Lower leg skin (tissue), 4 donors: ENCODE data around the gene BEX4. TPM values are rescaled to one million over a fixed set of nuclear protein-coding genes. Genes with fewer than 3 reads are reported as not detected.

Experiments
- DNase-seq, 2 donors: peaks; one replicate each; pipeline ENCODE4 v3.0.0-alpha.2; 2019; ENCODE audit warnings: low spot score in 2 of 2
- H3K4me3 ChIP-seq: fragments of 200-600 bp; sonication (generic); 2 replicates; pipeline ENCODE4 v1.5.1; 2017; ENCODE audit warnings: mild to moderate bottlenecking, low read depth; ENCODE audit not compliant: poor library complexity, severe bottlenecking
- CTCF ChIP-seq, 3 donors: fragments of 450-650 bp; IDR thresholded peaks; one replicate each; pipeline ENCODE4 v1.5.1; 2016; ENCODE audit warnings: antibody characterized with exemption in 3 of 3, mild to moderate bottlenecking in 3 of 3, moderate library complexity in 2 of 3
- POLR2A ChIP-seq, 2 donors: fragments of 450-650 bp; IDR thresholded peaks; one replicate each; pipeline ENCODE4 v1.6.1; 2016 to 2017; ENCODE audit warnings: antibody characterized with exemption in 2 of 2, mild to moderate bottlenecking in 1 of 2, moderate library complexity in 1 of 2
- intact Hi-C: fragments of 100-400 bp; cut with DNase I; formaldehyde crosslinking; loops from one replicate; pipeline ENCODE4 v1.15.0; 2023; ENCODE audit warnings: low total_unique reads
- total RNA-seq, 4 donors: library from RNA; depleted of rRNA; stranded (reverse); fragments of >200 nt; gene quantifications; one replicate each; pipeline ENCODE4 v1.1.0, GENCODE V29; 2016

The BEX4 gene
- total RNA-seq, 4 donors from 2014 or later = 15.1 to 32.9 (median 25.7) TPM

- intact Hi-C loops = no loop called here
- H3K4me3 ChIP-seq = no peak overlapping the region
- no peak for DNase-seq
- TF ChIP-seq POLR2A (IDR thresholded peaks at IDR 0.05) = no peak
- no peak for TF ChIP-seq CTCF (IDR thresholded peaks at IDR 0.05)
These were observed 43.4 kb downstream of the BEX4 start for GRCh38 chrX:103258275-103258674.

Other genes with a start within 250 kb of the BEX4 start
- 1 to 10 TPM in 1 of 4 donors, not detected in 3; 1.1 TPM for gene BEX1, start 150.9 kb upstream of the BEX4 start, total RNA-seq
- gene NXF3, start 122.0 kb upstream of the BEX4 start, total RNA-seq = 1 to 10 TPM in 1 of 4 donors, under 1 TPM in 2, not detected in 1; 0.21 to 1.7 (median 0.42) TPM
- gene TCEAL8, start 40.0 kb downstream of the BEX4 start, total RNA-seq = 10 to 100 TPM; 38.4 to 54.6 (median 47.9) TPM
- not detected for gene TCEAL5, start 61.6 kb downstream of the BEX4 start, total RNA-seq
- 10 to 100 TPM; 12.2 to 24.4 (median 18.8) TPM for gene BEX2, start 95.9 kb downstream of the BEX4 start, total RNA-seq
- gene TCEAL7, start 115.1 kb downstream of the BEX4 start, total RNA-seq = 1 to 10 TPM in 3 of 4 donors, not detected in 1; 1.8 to 4.0 (median 2.4) TPM
- 10 to 100 TPM; 24.3 to 37.7 (median 27.5) TPM for gene TCEAL9, start 141.4 kb downstream of the BEX4 start, total RNA-seq
- 10 to 100 TPM; 41.4 to 66.6 (median 57.3) TPM for gene BEX3, start 161.4 kb downstream of the BEX4 start, total RNA-seq